ENCODE data around the gene GPR176.

The GPR176 gene

DNA sequence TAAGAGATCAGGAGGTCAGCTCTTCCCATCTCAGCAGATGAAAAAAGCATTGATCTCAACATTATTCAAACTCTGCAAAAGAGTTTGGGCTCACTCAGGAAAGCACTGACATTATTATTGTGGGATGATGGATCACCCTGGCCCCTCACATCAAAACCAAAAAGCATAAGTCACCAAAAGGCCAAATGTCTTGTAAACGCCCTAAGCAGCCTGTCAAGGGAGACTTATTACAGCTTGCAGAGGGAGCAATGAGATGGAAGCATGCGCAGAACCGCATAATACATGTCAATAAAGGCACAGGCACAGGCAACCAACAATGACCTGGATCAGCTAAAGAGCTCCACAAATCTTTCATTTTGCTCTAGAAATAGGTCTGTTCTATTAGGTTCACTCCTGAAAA lies 142.0 kb downstream of the GPR176 start:
- no peak for DNase-seq

GRCh38 chr15:39777496-39777895 lies 142.6 kb downstream of the GPR176 start:
- no peak for DNase-seq

- DNase-seq: no peak
Measured at GRCh38 chr15:39776068-39776467, 144.0 kb downstream of the GPR176 start.

- peak; percentile 58 for DNase-seq
Measured at GRCh38 chr15:39774688-39775267, 145.3 kb downstream of the GPR176 start.

- DNase-seq: no peak
Measured at GRCh38 chr15:39770748-39771689, 149.0 kb downstream of the GPR176 start.

- DNase-seq: no peak
Measured at GRCh38 chr15:39767921-39768320, 152.1 kb downstream of the GPR176 start.

- DNase-seq: no peak
Measured at GRCh38 chr15:39761006-39761405, 159.1 kb downstream of the GPR176 start.

DNA sequence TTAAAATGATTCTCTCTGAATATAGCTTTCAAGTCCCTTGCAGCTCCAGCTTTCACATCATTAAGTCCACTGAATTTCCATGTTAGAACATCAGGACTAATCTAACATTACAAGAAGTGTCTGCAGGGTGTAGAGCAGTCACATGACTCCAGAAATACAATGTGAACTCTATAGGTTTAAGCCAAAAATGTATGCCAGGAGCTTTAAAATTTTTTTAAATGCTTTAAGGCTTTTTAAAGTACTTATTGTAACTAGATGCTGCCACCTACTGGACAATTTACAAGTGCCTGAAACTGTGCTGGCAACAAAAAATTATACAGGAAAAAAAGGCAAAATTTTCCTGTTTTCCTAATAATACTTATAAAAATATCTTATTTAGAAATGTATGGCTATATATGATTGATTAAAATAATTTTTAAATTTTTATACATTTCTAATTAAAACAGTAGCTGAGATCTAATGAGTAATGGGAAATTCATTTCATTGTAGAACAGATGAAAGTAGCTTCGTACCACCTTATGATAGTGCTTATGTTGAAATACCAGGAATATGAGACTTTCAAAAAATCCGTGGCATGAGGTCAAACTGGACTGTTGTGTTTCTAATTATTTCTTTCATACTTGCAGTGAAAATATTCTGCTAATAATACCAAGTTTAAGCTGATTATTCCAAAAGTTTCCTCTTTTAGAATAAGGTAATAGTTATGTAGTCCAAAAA lies 163.1 kb downstream of the GPR176 start:
- peak; percentile 67 for DNase-seq

GRCh38 chr15:39752991-39753390 lies 167.1 kb downstream of the GPR176 start:
- DNase-seq: no peak

DNA sequence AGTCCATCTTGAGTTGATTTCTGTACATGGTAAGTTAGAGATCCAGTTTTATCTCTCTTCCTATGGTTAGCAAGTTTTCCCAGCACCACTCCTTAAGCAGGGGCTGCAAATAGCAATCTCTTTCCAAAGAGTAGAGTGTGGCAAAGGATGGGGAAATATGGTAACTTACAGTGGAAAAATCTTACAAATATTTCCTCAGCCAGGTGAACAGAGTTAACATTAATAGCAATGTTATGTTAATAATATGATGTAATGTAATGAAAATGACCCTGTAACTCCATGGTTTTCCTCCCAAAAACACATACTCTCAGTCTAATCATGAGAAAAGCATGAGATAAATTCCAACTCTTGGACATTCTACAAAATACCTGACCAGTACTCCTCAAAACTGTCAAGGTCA lies 167.8 kb downstream of the GPR176 start:
- DNase-seq: no peak

Measured in CD4-positive, alpha-beta T cell treated with Interleukin-17A for 1 hour (primary cell).